NCI-H524 treated with DMSO at 0.1 percent for 48 hours (cell line): Measurements from ENCODE around the gene SLC25A29.
"Not testable (repeated sequence)": the region's sequence is repeated elsewhere in the genome, so short reads cannot be mapped to it uniquely, and the experiment has no call there.

Experiments
- DNase-seq: peaks from one replicate; lab custom pipeline; 2025; lab: John Stamatoyannopoulos, UW

Gene SLC25A29

GRCh38 chr14:100293497-100294212 lies 12.6 kb downstream of the SLC25A29 start:
- DNase-seq, result no peak

- no peak for DNase-seq
These were observed 13.3 kb downstream of the SLC25A29 start for GRCh38 chr14:100292776-100293461.

GRCh38 chr14:100292301-100292775 lies 13.9 kb downstream of the SLC25A29 start:
- DNase-seq, result no peak

GRCh38 chr14:100291305-100292075 lies 14.8 kb downstream of the SLC25A29 start:
- DNase-seq, result no peak

- DNase-seq, result no peak
These were observed 15.5 kb downstream of the SLC25A29 start for GRCh38 chr14:100290607-100291304.

GRCh38 chr14:100289916-100290606 lies 16.2 kb downstream of the SLC25A29 start:
- no peak for DNase-seq

GRCh38 chr14:100288382-100289185 lies 17.7 kb downstream of the SLC25A29 start:
- peak; percentile 69 for DNase-seq

GRCh38 chr14:100287998-100288295 lies 18.3 kb downstream of the SLC25A29 start:
- DNase-seq, result not testable (repeated sequence)

- DNase-seq, result no peak
These were observed 18.8 kb downstream of the SLC25A29 start for GRCh38 chr14:100287202-100287997.

GRCh38 chr14:100286484-100287191 lies 19.6 kb downstream of the SLC25A29 start:
- DNase-seq, result no peak

GRCh38 chr14:100285913-100286400 lies 20.3 kb downstream of the SLC25A29 start:
- no peak for DNase-seq

GRCh38 chr14:100285021-100285912 lies 21.0 kb downstream of the SLC25A29 start:
- DNase-seq, result no peak

- no peak for DNase-seq
These were observed 22.0 kb downstream of the SLC25A29 start for GRCh38 chr14:100283984-100284881.

- not testable (repeated sequence) for DNase-seq
These were observed 22.8 kb downstream of the SLC25A29 start for GRCh38 chr14:100283436-100283835.

GRCh38 chr14:100282766-100283419 lies 23.4 kb downstream of the SLC25A29 start:
- no peak for DNase-seq

GRCh38 chr14:100282083-100282350 lies 24.2 kb downstream of the SLC25A29 start:
- DNase-seq, result no peak
